GM13976 (cell line): ENCODE results near the gene TM4SF20.
A peak's percentile ranks its signal among the peaks of the same experiment; 100 is the strongest.

Source experiments
- DNase-seq: peaks from one replicate; pipeline ENCODE4 v3.0.0; 2012; ENCODE audit warnings: low spot score
- in situ Hi-C: fragments of 300-500 bp; cut with MboI; formaldehyde crosslinking; loops from one replicate; pipeline ENCODE4 v1.12.0; 2022; ENCODE audit warnings: low sequenced_read_pairs, mixed read lengths, inconsistent platforms; ENCODE audit not compliant: unreplicated experiment
- TF ChIP-seq, protein P1 (sequence below): IDR thresholded peaks from 2 replicates; pipeline ENCODE4 v1.5.1; 2012; ENCODE audit warnings: borderline replicate concordance, mild to moderate bottlenecking; ENCODE audit not compliant: insufficient read depth; ENCODE audit errors: extremely low read depth, missing control alignments, control extremely low read depth

Gene TM4SF20

DNA sequence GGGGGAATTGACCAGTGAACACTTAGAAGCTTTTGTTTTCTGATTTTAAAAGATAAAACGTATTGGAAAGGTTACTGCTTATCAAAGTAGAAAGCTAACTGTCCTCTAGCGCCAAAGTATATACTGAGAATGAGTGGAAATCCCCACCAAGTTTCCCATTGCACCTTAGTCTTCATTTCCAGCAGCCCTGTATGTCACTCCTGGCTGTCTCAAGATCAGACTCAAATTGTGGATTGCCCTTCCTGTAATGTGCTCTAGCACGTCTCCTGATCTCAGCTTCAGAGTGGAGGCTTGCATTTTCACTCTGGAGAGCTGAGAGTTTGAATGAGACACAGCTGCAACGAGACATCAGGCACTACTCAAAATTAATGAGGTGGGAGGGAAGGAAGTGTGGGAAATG, 27.5 kb downstream of the TM4SF20 start:
- TF ChIP-seq, protein P1, sequence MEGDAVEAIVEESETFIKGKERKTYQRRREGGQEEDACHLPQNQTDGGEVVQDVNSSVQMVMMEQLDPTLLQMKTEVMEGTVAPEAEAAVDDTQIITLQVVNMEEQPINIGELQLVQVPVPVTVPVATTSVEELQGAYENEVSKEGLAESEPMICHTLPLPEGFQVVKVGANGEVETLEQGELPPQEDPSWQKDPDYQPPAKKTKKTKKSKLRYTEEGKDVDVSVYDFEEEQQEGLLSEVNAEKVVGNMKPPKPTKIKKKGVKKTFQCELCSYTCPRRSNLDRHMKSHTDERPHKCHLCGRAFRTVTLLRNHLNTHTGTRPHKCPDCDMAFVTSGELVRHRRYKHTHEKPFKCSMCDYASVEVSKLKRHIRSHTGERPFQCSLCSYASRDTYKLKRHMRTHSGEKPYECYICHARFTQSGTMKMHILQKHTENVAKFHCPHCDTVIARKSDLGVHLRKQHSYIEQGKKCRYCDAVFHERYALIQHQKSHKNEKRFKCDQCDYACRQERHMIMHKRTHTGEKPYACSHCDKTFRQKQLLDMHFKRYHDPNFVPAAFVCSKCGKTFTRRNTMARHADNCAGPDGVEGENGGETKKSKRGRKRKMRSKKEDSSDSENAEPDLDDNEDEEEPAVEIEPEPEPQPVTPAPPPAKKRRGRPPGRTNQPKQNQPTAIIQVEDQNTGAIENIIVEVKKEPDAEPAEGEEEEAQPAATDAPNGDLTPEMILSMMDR = no peak
- DNase-seq = peak; percentile 25
- in situ Hi-C loops = no loop called here

DNA sequence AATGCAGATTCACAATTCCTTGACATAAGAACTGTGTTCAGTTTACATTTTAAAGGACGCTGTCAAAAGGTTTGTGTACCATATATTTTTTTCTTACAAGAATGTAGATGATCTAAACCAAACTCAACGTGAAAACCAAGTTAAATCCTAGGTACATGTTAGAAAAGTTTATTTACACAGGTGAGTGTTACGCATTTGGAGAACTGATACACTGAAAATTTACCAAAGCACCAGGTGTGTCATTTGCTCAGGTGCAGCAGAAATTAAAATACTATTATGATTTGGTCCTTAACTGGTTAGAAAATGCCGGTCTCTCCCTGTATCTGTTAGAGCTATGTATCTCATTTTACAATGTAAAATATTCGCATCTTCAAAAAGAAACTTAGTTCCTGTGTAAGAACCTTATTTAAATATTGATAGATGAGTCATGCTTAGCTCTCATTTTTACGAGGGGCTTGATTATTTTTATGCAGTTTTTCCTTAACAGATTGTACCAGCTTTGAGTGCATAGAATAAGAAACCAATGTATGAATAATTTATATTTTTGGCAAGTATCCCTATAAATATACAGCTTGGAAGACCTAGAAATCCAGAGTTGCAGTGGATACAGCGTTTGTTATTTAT, 29.0 kb downstream of the TM4SF20 start:
- in situ Hi-C loops = no loop called here
- DNase-seq = no peak
- TF ChIP-seq, protein P1 = no peak

DNA sequence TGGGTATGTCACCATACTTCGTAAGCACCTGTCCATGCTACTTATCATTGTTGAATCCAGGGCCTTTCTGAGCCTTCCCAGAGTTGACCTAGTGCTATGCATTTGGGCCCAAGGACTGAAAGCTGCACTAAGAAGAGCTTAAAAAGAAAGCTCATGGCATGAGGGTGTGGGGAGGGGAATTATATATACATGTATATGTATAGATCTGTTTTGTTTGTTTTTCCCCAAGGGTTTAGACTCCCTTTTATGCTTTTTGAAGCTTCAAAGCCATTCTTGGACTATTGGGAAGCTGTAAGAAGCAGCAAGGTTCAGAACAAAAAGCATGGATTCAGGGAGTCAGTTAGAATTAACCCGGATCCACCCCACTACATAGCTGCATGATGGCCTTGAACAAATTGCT, 30.8 kb downstream of the TM4SF20 start:
- DNase-seq = no peak
- TF ChIP-seq, protein P1 = no peak
- in situ Hi-C loops = no loop called here

DNA sequence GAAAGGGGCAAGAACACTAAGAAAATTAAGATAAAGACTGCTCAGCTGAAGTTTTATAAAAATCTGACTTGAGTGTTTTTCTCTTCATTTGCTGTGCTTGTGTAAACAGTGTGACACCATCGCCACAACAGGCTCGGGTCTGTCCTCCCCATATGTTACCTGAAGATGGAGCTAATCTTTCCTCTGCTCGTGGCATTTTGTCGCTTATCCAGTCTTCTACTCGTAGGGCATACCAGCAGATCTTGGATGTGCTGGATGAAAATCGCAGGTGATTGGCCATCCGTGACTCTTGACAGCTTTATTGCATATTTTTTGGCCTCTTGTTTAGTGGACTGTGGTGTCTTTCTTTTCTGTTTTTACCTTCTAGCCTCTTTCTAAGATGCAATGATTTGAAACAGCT, 32.0 kb downstream of the TM4SF20 start:
- no peak for DNase-seq
- in situ Hi-C loops = no loop called here
- TF ChIP-seq, protein P1 = no peak

- in situ Hi-C loops = no loop called here
These were observed 34.9 kb downstream of the TM4SF20 start for GRCh38 chr2:227344231-227344630.

GRCh38 chr2:227341553-227341952, 37.6 kb downstream of the TM4SF20 start:
- in situ Hi-C loops = no loop called here
- TF ChIP-seq, protein P1 = no peak
- DNase-seq = no peak

More at GRCh38 chr2:227344231-227344630, 34.9 kb downstream of the TM4SF20 start:
- no peak for DNase-seq
- TF ChIP-seq, protein P1 = no peak

- TF ChIP-seq, protein P1 = no peak
- DNase-seq = no peak
- in situ Hi-C loops = no loop called here
These were observed 39.0 kb downstream of the TM4SF20 start for GRCh38 chr2:227340106-227340505.
